HepG2 (cell line): ENCODE results near the gene GALNT10. TPM values are rescaled to one million over a fixed set of nuclear protein-coding genes. Genes with fewer than 3 reads are reported as not detected.

Experiments used
- ATAC-seq: fragments of 200-7000 bp; cut with Tn5 transposase; 3 replicates; pipeline ENCODE4 v1.9.1; 2020; ENCODE audit warnings: mild to moderate bottlenecking, moderate library complexity
- BruUV-seq: library from RNA; stranded (reverse); fragments of 400-500 nt; replicated peaks from 2 replicates; lab custom pipeline; 2021; lab: Mats Ljungman, UMichigan
- CTCF ChIA-PET: fragments of 300-600 bp; formaldehyde crosslinking; extraction: SDS; loops from one replicate; lab custom pipeline; 2021; ENCODE audit warnings: low total read pairs, inconsistent platforms, low intra/inter-chr PET ratio; lab: Yijun Ruan, JAX
- POLR2A ChIA-PET: fragments of 350-600 bp; sonication (Branson Sonifier 250); formaldehyde crosslinking; loops from one replicate; lab custom pipeline; 2020; ENCODE audit warnings: antibody characterized with exemption, inconsistent platforms; lab: Yijun Ruan, JAX
- DNase-seq: peaks from one replicate; pipeline ENCODE4 v3.0.0-alpha.2; 2015; ENCODE audit warnings: low spot score
- FAIRE-seq: peaks from 3 replicates; lab custom pipeline; 2011; peaks lifted over from hg19 to GRCh38; lab: Jason Lieb, UNC
- H2AFZ ChIP-seq: one replicate; pipeline ENCODE4 v1.6.1; 2011; ENCODE audit warnings: low read length, inconsistent platforms
- H3K27ac ChIP-seq: fragments of 300-600 bp; 3 replicates; pipeline ENCODE4 v1.8.0; 2011; ENCODE audit warnings: mixed run types, mild to moderate bottlenecking, mixed read lengths, low read length, inconsistent platforms; ENCODE audit not compliant: insufficient read depth; ENCODE audit errors: extremely low read length
- H3K27me3 ChIP-seq, 2 experiments: fragments of 200-600 bp in 1 of 2; 2 replicates in 1 of 2; 3 replicates in 1 of 2; pipeline versions ENCODE4 v1.6.0 to v1.8.0; 2011; ENCODE audit warnings: low read length in 2 of 2, mild to moderate bottlenecking in 2 of 2, moderate library complexity in 2 of 2, inconsistent platforms in 1 of 2; ENCODE audit not compliant: insufficient read depth in 2 of 2, control insufficient read depth in 1 of 2
- H3K36me3 ChIP-seq, 2 experiments: fragments of 200-600 bp in 1 of 2; replicated peaks in 1 of 2; 2 replicates in 1 of 2; 3 replicates in 1 of 2; pipeline versions ENCODE4 v1.5.1 to v1.8.0; 2011; ENCODE audit warnings: low read length in 2 of 2, inconsistent platforms in 1 of 2; ENCODE audit not compliant: insufficient read depth in 2 of 2, control insufficient read depth in 1 of 2
- H3K4me1 ChIP-seq: 2 replicates; pipeline ENCODE4 v1.5.1; 2012; ENCODE audit warnings: low read length, inconsistent platforms; ENCODE audit not compliant: insufficient read depth
- H3K4me2 ChIP-seq: 2 replicates; pipeline ENCODE4 v1.6.0; 2011; ENCODE audit warnings: low read depth, low read length, inconsistent platforms
- H3K4me3 ChIP-seq, 3 experiments: fragments of 200-600 bp in 1 of 3; sonication (generic), shearing (Covaris generic) in 1 of 3; replicated peaks in 1 of 3; 2 replicates each; pipeline ENCODE4 v1.5.1; 2011 to 2016; ENCODE audit warnings: low read length in 3 of 3, inconsistent platforms in 2 of 3, low read depth in 2 of 3, mild to moderate bottlenecking in 2 of 3, control low read depth in 1 of 3, mixed read lengths in 1 of 3; ENCODE audit not compliant: insufficient read depth in 1 of 3
- H3K79me2 ChIP-seq: one replicate; pipeline ENCODE4 v1.6.1; 2011; ENCODE audit warnings: low read length, inconsistent platforms; ENCODE audit not compliant: insufficient read depth
- H3K9ac ChIP-seq: 2 replicates; pipeline ENCODE4 v1.6.0; 2011; ENCODE audit warnings: mild to moderate bottlenecking, low read depth, low read length, inconsistent platforms; ENCODE audit not compliant: insufficient read depth
- H3K9me3 ChIP-seq: 2 replicates; pipeline ENCODE4 v1.5.1; 2012; ENCODE audit warnings: mild to moderate bottlenecking, low read length
- H4K20me1 ChIP-seq: 2 replicates; pipeline ENCODE4 v1.6.0; 2011; ENCODE audit warnings: inconsistent platforms, mild to moderate bottlenecking, low read length, moderate library complexity; ENCODE audit not compliant: insufficient read depth
- ISX ChIP-seq: sonication (generic); formaldehyde crosslinking; conservative IDR thresholded peaks from 2 replicates; pipeline ENCODE4 v1.5.0; 2020; ENCODE audit warnings: missing genetic modification reagents
- JARID2 ChIP-seq: sonication (generic); formaldehyde crosslinking; IDR thresholded peaks from 2 replicates; pipeline ENCODE4 v1.8.1; 2023; ENCODE audit warnings: missing genetic modification reagents, inconsistent platforms; ENCODE audit not compliant: insufficient replicate concordance
- KLF16 ChIP-seq, 2 experiments: sonication (generic) in 1 of 2; formaldehyde crosslinking in 1 of 2; IDR thresholded peaks; 2 replicates each; pipeline versions ENCODE4 v1.6.1 to v1.8.0; 2016 to 2023; ENCODE audit warnings: missing genetic modification reagents in 2 of 2, missing compliant biosample characterization in 1 of 2
- MATR3 ChIP-seq: sonication (generic); formaldehyde crosslinking; IDR thresholded peaks from 2 replicates; pipeline ENCODE4 v1.4.0; 2020; ENCODE audit warnings: missing genetic modification reagents
- NFE2L1 ChIP-seq: sonication (generic); formaldehyde crosslinking; IDR thresholded peaks from 2 replicates; pipeline ENCODE4 v1.4.0; 2020; ENCODE audit warnings: missing genetic modification reagents, mild to moderate bottlenecking, borderline replicate concordance
- PPARG ChIP-seq: conservative IDR thresholded peaks from 2 replicates; pipeline ENCODE4 v1.6.1; 2016; ENCODE audit warnings: missing biosample characterization, missing genetic modification reagents
- RBAK ChIP-seq: sonication (generic); formaldehyde crosslinking; IDR thresholded peaks from 2 replicates; pipeline ENCODE4 v1.5.1; 2020; ENCODE audit warnings: mild to moderate bottlenecking, missing genetic modification reagents
- RFX5 ChIP-seq: IDR thresholded peaks from 2 replicates; pipeline ENCODE4 v1.6.1; 2011; ENCODE audit warnings: low read depth, low read length, improper control_type of control experiment
- RXRA ChIP-seq: sonication (generic); formaldehyde crosslinking; IDR thresholded peaks from 2 replicates; pipeline ENCODE4 v1.5.1; 2020; ENCODE audit warnings: missing genetic modification reagents
- TCF7 ChIP-seq: sonication (generic); IDR thresholded peaks from 2 replicates; pipeline ENCODE4 v1.6.1; 2016; ENCODE audit warnings: antibody characterized with exemption, low read depth
- YEATS4 ChIP-seq: sonication (generic); formaldehyde crosslinking; IDR thresholded peaks from 2 replicates; pipeline ENCODE4 v1.4.0; 2020; ENCODE audit warnings: missing genetic modification reagents, borderline replicate concordance
- ZFP62 ChIP-seq: sonication (generic); formaldehyde crosslinking; IDR thresholded peaks from 2 replicates; pipeline ENCODE4 v1.4.0; 2020; ENCODE audit warnings: missing genetic modification reagents
- ZNF317 ChIP-seq: sonication (generic); formaldehyde crosslinking; IDR thresholded peaks from 2 replicates; pipeline ENCODE4 v1.5.0; 2020; ENCODE audit warnings: mild to moderate bottlenecking, missing genetic modification reagents
- ZNF331 ChIP-seq: sonication (generic); formaldehyde crosslinking; IDR thresholded peaks from 2 replicates; pipeline ENCODE4 v1.4.0; 2020; ENCODE audit warnings: missing genetic modification reagents
- ZNF788 ChIP-seq: sonication (generic); formaldehyde crosslinking; IDR thresholded peaks from 2 replicates; pipeline ENCODE4 v1.5.0; 2020; ENCODE audit warnings: mild to moderate bottlenecking, missing genetic modification reagents, borderline replicate concordance
- WGBS: methylation state at CpG from one replicate; pipeline ENCODE4 v1.1.6; 2017; ENCODE audit warnings: low lambda C conversion rate; 5-methylcytosine and 5-hydroxymethylcytosine counted together
- in situ Hi-C: cut with HindIII; loops from 2 replicates; pipeline ENCODE4 v1.10.0; 2017; ENCODE audit warnings: low pct_unique_long_range_greater_than_20kb; ENCODE audit not compliant: extremely low pct_ligation_motif_present
- intact Hi-C: fragments of 100-400 bp; cut with micrococcal nuclease; formaldehyde crosslinking; loops from one replicate; pipeline ENCODE4 v1.10.0; 2022; ENCODE audit not compliant: unreplicated experiment
- polyA plus RNA-seq, 8 experiments: library from polyadenylated mRNA; depleted of rRNA in 3 of 8; stranded (reverse) in 7 of 8; unstranded in 1 of 8; fragments of >200 nt; fragmentation: Illumina TruSeq in 4 of 8; extraction: Trizol in 4 of 8; gene quantifications; 2 replicates each; pipeline versions ENCODE4 v1.2.1 to v1.2.3, GENCODE V29; 2011 to 2016; ENCODE audit warnings: low read depth in 4 of 8, missing spikeins in 1 of 8, mixed read lengths in 1 of 8; ENCODE audit not compliant: insufficient read depth in 1 of 8
- total RNA-seq, 5 experiments: library from RNA; depleted of rRNA; stranded (reverse); fragments of >200 nt; fragmentation: Illumina TruSeq; extraction: Trizol; gene quantifications; 2 replicates each; pipeline ENCODE4 v1.2.3, GENCODE V29; 2016; ENCODE audit warnings: low read depth in 1 of 5
- TF ChIP-seq, protein P1 (sequence below): sonication (generic); formaldehyde crosslinking; IDR thresholded peaks from 2 replicates; pipeline ENCODE4 v1.8.0; 2022; ENCODE audit warnings: mild to moderate bottlenecking, missing genetic modification reagents, borderline replicate concordance

GALNT10 gene
- total and polyA plus RNA-seq, 2 of the 13 experiments (the other 11 are each of a cell fraction or from before 2014, with no cell fraction given), result 8.1 to 11.2 TPM

DNA sequence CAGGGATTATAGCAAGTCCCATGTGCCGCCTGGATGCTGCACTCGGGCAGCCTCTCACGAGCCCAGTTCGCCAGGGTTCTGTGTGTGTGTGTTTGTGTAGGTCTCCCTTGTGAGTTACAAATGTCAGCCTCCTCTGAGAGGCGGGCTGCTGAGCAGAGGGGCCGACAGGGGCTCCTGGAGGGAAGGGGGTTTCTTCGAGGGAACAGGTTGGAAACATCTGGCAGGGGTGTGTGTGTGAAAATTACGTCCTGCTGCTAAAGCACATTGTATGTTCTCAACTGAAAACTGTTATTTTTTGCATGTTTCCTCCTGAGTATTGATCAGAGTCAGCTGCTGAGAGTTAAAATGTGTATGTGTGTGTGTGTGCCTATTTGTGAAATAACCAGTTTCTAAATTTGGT lies 9.7 kb downstream of the GALNT10 start:
- POLR2A ChIA-PET, result no interaction called here
- in situ Hi-C loops (no loop called here), intact Hi-C loops (no loop called here)
- no peak for FAIRE-seq
- BruUV-seq, result no TSS peak
- DNase-seq, result no peak
- TF ChIP-seq NFE2L1 (CRISPR knock-in tag), result no peak
- TF ChIP-seq TCF7, result no peak
- TF ChIP-seq, protein P1, sequence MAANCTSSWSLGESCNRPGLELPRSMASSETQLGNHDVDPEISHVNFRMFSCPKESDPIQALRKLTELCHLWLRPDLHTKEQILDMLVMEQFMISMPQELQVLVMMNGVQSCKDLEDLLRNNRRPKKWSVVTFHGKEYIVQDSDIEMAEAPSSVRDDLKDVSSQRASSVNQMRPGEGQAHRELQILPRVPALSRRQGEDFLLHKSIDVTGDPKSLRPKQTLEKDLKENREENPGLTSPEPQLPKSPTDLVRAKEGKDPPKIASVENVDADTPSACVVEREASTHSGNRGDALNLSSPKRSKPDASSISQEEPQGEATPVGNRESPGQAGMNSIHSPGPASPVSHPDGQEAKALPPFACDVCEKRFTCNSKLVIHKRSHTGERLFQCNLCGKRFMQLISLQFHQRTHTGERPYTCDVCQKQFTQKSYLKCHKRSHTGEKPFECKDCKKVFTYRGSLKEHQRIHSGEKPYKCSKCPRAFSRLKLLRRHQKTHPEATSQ (CRISPR knock-in tag), result no peak
- no peak for TF ChIP-seq PPARG
- no peak for TF ChIP-seq YEATS4
- TF ChIP-seq ZNF331 (CRISPR knock-in tag), result no peak
- no peak for TF ChIP-seq MATR3 (CRISPR knock-in tag)
- no peaks in the 10 kb centered on the region for H4K20me1 ChIP-seq
- no peaks in the 10 kb centered on the region for H3K9me3 ChIP-seq
- no peaks in the 10 kb centered on the region for H3K27me3 ChIP-seq
- no peak overlapping the region for H3K27ac ChIP-seq
- H3K79me2 ChIP-seq, result no peaks in the 10 kb centered on the region
- H3K36me3 ChIP-seq, result peaks cover 0 to 2% of the 10 kb centered on the region in 2 experiments; a peak in 1 of 5 replicates
- CTCF ChIA-PET, result no interaction called here
- WGBS, result 100% methylated on average over 1 of the region's 8 CpGs
- peaks cover 30% of the 10 kb centered on the region for H3K4me1 ChIP-seq
- H3K4me2 ChIP-seq, result no peak overlapping the region
- H3K4me3 ChIP-seq, result no peak overlapping the region
- H3K9ac ChIP-seq, result no peak overlapping the region
- no peak overlapping the region for H2AFZ ChIP-seq
- ATAC-seq, result no peak

DNA sequence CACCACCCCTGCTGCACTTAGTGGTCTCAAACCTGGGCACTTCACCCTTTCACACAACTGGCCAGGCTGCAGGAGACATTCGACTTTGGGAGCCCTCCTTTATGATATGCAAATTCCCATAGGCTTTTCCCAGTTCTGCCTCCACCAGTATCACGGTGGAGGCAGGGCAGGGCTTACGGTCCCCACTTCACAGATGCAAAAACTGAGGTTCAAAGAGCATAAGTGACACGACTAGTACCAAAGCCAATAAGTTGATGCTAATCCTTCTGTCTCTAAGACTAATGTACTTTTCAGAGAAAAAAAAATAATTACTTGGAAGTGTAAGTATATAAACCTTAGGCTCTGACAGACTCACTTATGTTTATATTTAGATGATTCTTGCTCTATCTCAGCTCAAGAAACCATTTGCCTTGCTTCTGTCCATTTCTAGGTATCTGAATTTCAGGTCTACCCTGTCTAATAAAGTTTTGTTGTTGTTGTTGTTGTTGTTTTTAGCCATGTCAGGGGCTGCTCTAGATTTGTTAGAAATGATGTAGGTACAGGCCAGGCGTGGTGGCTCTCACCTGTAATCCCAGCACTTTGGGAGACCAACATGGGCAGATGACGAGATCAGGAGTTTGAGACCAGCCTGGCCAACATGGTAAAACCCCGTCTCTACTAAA lies 10.7 kb downstream of the GALNT10 start:
- ChIA-PET CTCF (no interaction called here), POLR2A (no interaction called here)
- no peaks in the 10 kb centered on the region for H3K27me3 ChIP-seq
- ATAC-seq (no peak), DNase-seq (no peak), FAIRE-seq (no peak)
- no peak overlapping the region for H3K4me2 ChIP-seq
- H3K4me1 ChIP-seq, result peaks cover 30% of the 10 kb centered on the region
- peaks cover 0 to 2% of the 10 kb centered on the region in 2 experiments; a peak in 1 of 5 replicates for H3K36me3 ChIP-seq
- WGBS, result 84% methylated on average over 7 of the region's 7 CpGs
- no peak overlapping the region for H3K9ac ChIP-seq
- H3K4me3 ChIP-seq, result no peak overlapping the region
- TF ChIP-seq RXRA (no peak), ZNF788 (no peak), KLF16 (CRISPR knock-in tag; IDR thresholded peaks at IDR 0.05) (no peak), JARID2 (no peak), ZFP62 (CRISPR knock-in tag) (no peak), ISX (no peak), ZNF317 (CRISPR knock-in tag) (no peak), RFX5 (no peak), RBAK (no peak)
- H2AFZ ChIP-seq, result no peak overlapping the region
- no peaks in the 10 kb centered on the region for H4K20me1 ChIP-seq
- no peaks in the 10 kb centered on the region for H3K79me2 ChIP-seq
- no TSS peak for BruUV-seq
- in situ Hi-C loops (no loop called here), intact Hi-C loops (no loop called here)
- H3K9me3 ChIP-seq, result no peaks in the 10 kb centered on the region
- no peak overlapping the region for H3K27ac ChIP-seq
